DOHH2 (cell line): ENCODE data around the gene ZNF541.

ENCODE experiments used
- H3F3A ChIP-seq: fragments of 200-600 bp; sonication (generic), shearing (Covaris generic); 2 replicates; pipeline ENCODE4 v1.6.0; 2016; ENCODE audit warnings: antibody characterized with exemption, mild to moderate bottlenecking; ENCODE audit not compliant: control insufficient read depth, insufficient read depth
- H3K27ac ChIP-seq: fragments of 200-600 bp; sonication (generic); 2 replicates; pipeline ENCODE4 v1.5.1; 2014; ENCODE audit warnings: low read depth, mild to moderate bottlenecking, low read length, moderate library complexity
- H3K27me3 ChIP-seq: fragments of 200-600 bp; sonication (generic); 2 replicates; pipeline ENCODE4 v1.6.1; 2014; ENCODE audit warnings: mild to moderate bottlenecking, low read length, mixed read lengths; ENCODE audit not compliant: control insufficient read depth
- H3K36me3 ChIP-seq: fragments of 200-600 bp; sonication (generic); 2 replicates; pipeline ENCODE4 v1.6.1; 2014; ENCODE audit warnings: mild to moderate bottlenecking, low read length, moderate library complexity, mixed read lengths; ENCODE audit not compliant: control insufficient read depth
- H3K4me1 ChIP-seq: fragments of 200-600 bp; sonication (generic); 2 replicates; pipeline ENCODE4 v1.6.1; 2014; ENCODE audit warnings: mild to moderate bottlenecking, low read length, mixed read lengths; ENCODE audit not compliant: control insufficient read depth
- H3K4me2 ChIP-seq: fragments of 200-600 bp; sonication (generic); 2 replicates; pipeline ENCODE4 v1.6.0; 2014; ENCODE audit warnings: mild to moderate bottlenecking, low read length, moderate library complexity
- H3K4me3 ChIP-seq: fragments of 200-600 bp; sonication (generic); 2 replicates; pipeline ENCODE4 v1.5.1; 2014; ENCODE audit warnings: mild to moderate bottlenecking, low read length, mixed read lengths
- H3K79me2 ChIP-seq: fragments of 200-600 bp; sonication (generic); 2 replicates; pipeline ENCODE4 v1.6.1; 2014; ENCODE audit warnings: mild to moderate bottlenecking, low read length, mixed read lengths; ENCODE audit not compliant: control insufficient read depth
- H3K9me2 ChIP-seq: fragments of 200-600 bp; sonication (generic); replicated peaks from 2 replicates; pipeline ENCODE4 v1.6.1; 2014; ENCODE audit warnings: mild to moderate bottlenecking, low read length, mixed read lengths; ENCODE audit not compliant: control insufficient read depth
- H3K9me3 ChIP-seq: fragments of 200-600 bp; sonication (generic); 2 replicates; pipeline ENCODE4 v1.6.1; 2014; ENCODE audit warnings: antibody characterized with exemption, low read length, mixed read lengths; ENCODE audit not compliant: control insufficient read depth, insufficient read depth
- H4K20me1 ChIP-seq: fragments of 200-600 bp; sonication (generic); 2 replicates; pipeline ENCODE4 v1.6.0; 2014; ENCODE audit warnings: low read depth, mild to moderate bottlenecking, antibody characterized with exemption, low read length, moderate library complexity; ENCODE audit not compliant: control insufficient read depth, insufficient read depth
- CTCF ChIP-seq: fragments of 200-600 bp; sonication (generic); IDR thresholded peaks from one replicate; pipeline ENCODE4 v1.5.1; 2014; ENCODE audit warnings: antibody characterized with exemption, mild to moderate bottlenecking, low read depth, low read length; ENCODE audit not compliant: poor library complexity, severe bottlenecking
- EZH2phosphoT487 ChIP-seq: fragments of 200-600 bp; sonication (generic); IDR thresholded peaks from 2 replicates; pipeline ENCODE4 v1.6.1; 2017; ENCODE audit warnings: borderline replicate concordance, mild to moderate bottlenecking, antibody characterized with exemption, low read length, moderate library complexity, mixed read lengths

ZNF541 gene

GRCh38 chr19:47573071-47574026 lies at the start of gene ZNF541:
ZNF541 (minus strand) TSS chr19:47573148; CDS start chr19:47555856, 17,292 bp downstream.
- Histone ChIP-seq H3K36me3 (no peaks in the 10 kb centered on the region), H4K20me1 (no peaks in the 10 kb centered on the region), H3K79me2 (no peaks in the 10 kb centered on the region), H3K9me3 (no peaks in the 10 kb centered on the region), H3K27ac (no peak within 1 kb of the TSS), H3K9me2 (no peaks in the 10 kb centered on the region), H3F3A (peaks cover 30% of the 10 kb centered on the region), H3K4me3 (no peak within 1 kb of the TSS), H3K4me1 (peaks cover 46% of the 10 kb centered on the region), H3K4me2 (no peak within 1 kb of the TSS), H3K27me3 (no peaks in the 10 kb centered on the region)
- TF ChIP-seq CTCF: no peak
- TF ChIP-seq EZH2phosphoT487: no peak

- Histone ChIP-seq H3K4me2 (no peak overlapping the region), H3K36me3 (peaks cover 4% of the 10 kb centered on the region; the same call in 1 of the 2 replicates), H3K27me3 (no peaks in the 10 kb centered on the region), H3K4me3 (no peak overlapping the region), H3K27ac (no peak overlapping the region), H3K9me3 (no peaks in the 10 kb centered on the region), H4K20me1 (peaks cover 8% of the 10 kb centered on the region; the same call in 1 of the 2 replicates), H3K4me1 (no peaks in the 10 kb centered on the region), H3K79me2 (peaks cover 89% of the 10 kb centered on the region), H3F3A (no peaks in the 10 kb centered on the region), H3K9me2 (no peaks in the 10 kb centered on the region)
- no peak for TF ChIP-seq CTCF
- TF ChIP-seq EZH2phosphoT487: no peak
Measured at GRCh38 chr19:47619763-47620162, 46.8 kb upstream of the ZNF541 start.

- H3K4me3 ChIP-seq: no peak overlapping the region
- H3K27ac ChIP-seq: no peak overlapping the region
- H3K79me2 ChIP-seq: peaks cover 89% of the 10 kb centered on the region
- H3K4me2 ChIP-seq: no peak overlapping the region
- H3K27me3 ChIP-seq: no peaks in the 10 kb centered on the region
- no peaks in the 10 kb centered on the region for H3K9me2 ChIP-seq
- peaks cover 3% of the 10 kb centered on the region; the same call in 1 of the 2 replicates for H3K36me3 ChIP-seq
- no peaks in the 10 kb centered on the region for H3K4me1 ChIP-seq
- no peaks in the 10 kb centered on the region for H3K9me3 ChIP-seq
- no peak for TF ChIP-seq CTCF
- no peak for TF ChIP-seq EZH2phosphoT487
- H3F3A ChIP-seq: no peaks in the 10 kb centered on the region
- H4K20me1 ChIP-seq: peaks cover 10% of the 10 kb centered on the region; the same call in 1 of the 2 replicates
Measured at GRCh38 chr19:47618771-47619170, 45.8 kb upstream of the ZNF541 start.
